GM12878 (cell line): ENCODE measurements around the gene SYNJ2. TPM values are rescaled to one million over a fixed set of nuclear protein-coding genes. Genes with fewer than 3 reads are reported as not detected.

Experiments used
- ATAC-seq: fragments of 200-7000 bp; cut with Tn5 transposase; 3 replicates; pipeline ENCODE4 v1.9.1; 2020; ENCODE audit warnings: mild to moderate bottlenecking, moderate library complexity
- BruUV-seq: library from RNA; stranded (reverse); fragments of 400-500 nt; replicated peaks from 2 replicates; lab custom pipeline; 2021; lab: Mats Ljungman, UMichigan
- CTCF ChIA-PET: fragments of 300-600 bp; sonication (Branson Sonifier 250); formaldehyde crosslinking; extraction: SDS; loops from one replicate; lab custom pipeline; 2021; ENCODE audit warnings: inconsistent platforms; lab: Yijun Ruan, JAX
- POLR2A ChIA-PET: fragments of 350-600 bp; formaldehyde crosslinking; extraction: SDS; loops from one replicate; lab custom pipeline; 2021; ENCODE audit warnings: inconsistent platforms; lab: Charles Lee
- RAD21 ChIA-PET: fragments of 300-600 bp; sonication (Branson Sonifier 250); formaldehyde crosslinking; loops from one replicate; lab custom pipeline; 2023; ENCODE audit warnings: antibody characterized with exemption; ENCODE audit not compliant: unreplicated experiment; lab: Charles Lee
- SMC1A ChIA-PET: fragments of 300-600 bp; sonication (Branson Sonifier 250); formaldehyde crosslinking; loops from one replicate; lab custom pipeline; 2023; ENCODE audit not compliant: unreplicated experiment, uncharacterized antibody; lab: Charles Lee
- DNase-seq: peaks from one replicate; pipeline ENCODE4 v3.0.0-alpha.2; 2011; ENCODE audit warnings: low read depth, low spot score
- FAIRE-seq: peaks from 3 replicates; lab custom pipeline; 2011; peaks lifted over from hg19 to GRCh38; lab: Jason Lieb, UNC
- H2AFZ ChIP-seq: 2 replicates; pipeline ENCODE4 v1.6.0; 2011; ENCODE audit warnings: low read depth, low read length, control low read depth; ENCODE audit not compliant: control insufficient read depth
- H3K27ac ChIP-seq: 2 replicates; pipeline ENCODE4 v1.5.1; 2011; ENCODE audit warnings: control low read depth; ENCODE audit not compliant: control insufficient read depth, insufficient read depth
- H3K27me3 ChIP-seq, 2 experiments: replicated peaks in 1 of 2; 2 replicates each; pipeline versions ENCODE4 v1.6.0 to v1.6.1; 2011; ENCODE audit warnings: low read length in 1 of 2; ENCODE audit not compliant: control insufficient read depth in 2 of 2, insufficient read depth in 2 of 2
- H3K36me3 ChIP-seq, 2 experiments: 2 replicates each; pipeline ENCODE4 v1.5.1; 2011; ENCODE audit warnings: low read length in 1 of 2; ENCODE audit not compliant: control insufficient read depth in 2 of 2, insufficient read depth in 2 of 2
- H3K4me1 ChIP-seq: 2 replicates; pipeline ENCODE4 v1.6.1; 2011; ENCODE audit warnings: mild to moderate bottlenecking, low read length, moderate library complexity, mixed read lengths; ENCODE audit not compliant: control insufficient read depth, insufficient read depth
- H3K4me2 ChIP-seq: 2 replicates; pipeline ENCODE4 v1.6.0; 2011; ENCODE audit warnings: control low read depth; ENCODE audit not compliant: control insufficient read depth, insufficient read depth
- H3K4me3 ChIP-seq: fragments of 200-600 bp; sonication (generic); 2 replicates; pipeline ENCODE4 v1.5.1; 2016
- H3K79me2 ChIP-seq: 2 replicates; pipeline ENCODE4 v1.6.0; 2011; ENCODE audit warnings: low read length; ENCODE audit not compliant: control insufficient read depth, insufficient read depth
- H3K9ac ChIP-seq: 2 replicates; pipeline ENCODE4 v1.8.0; 2011; ENCODE audit warnings: low read length, control low read depth, mixed read lengths; ENCODE audit not compliant: control insufficient read depth, insufficient read depth
- H3K9me3 ChIP-seq: replicated peaks from 3 replicates; pipeline ENCODE4 v1.5.1; 2011; ENCODE audit warnings: mild to moderate bottlenecking, low read length; ENCODE audit not compliant: control insufficient read depth, insufficient read depth
- H4K20me1 ChIP-seq: 2 replicates; pipeline ENCODE4 v1.6.0; 2011; ENCODE audit not compliant: control insufficient read depth, insufficient read depth
- BCL11A ChIP-seq: IDR thresholded peaks from 2 replicates; pipeline ENCODE4 v1.6.1; 2011; ENCODE audit warnings: low read depth, low read length
- CBX3 ChIP-seq: fragments of 200-600 bp; sonication (generic); IDR thresholded peaks from 2 replicates; pipeline ENCODE4 v1.6.1; 2016; ENCODE audit warnings: low read depth, borderline replicate concordance
- CBX5 ChIP-seq: sonication (generic); IDR thresholded peaks from 2 replicates; pipeline ENCODE4 v1.6.1; 2016; ENCODE audit warnings: low read depth, moderate library complexity, mild to moderate bottlenecking, inconsistent platforms
- CEBPB ChIP-seq, 2 experiments: fragments of 150-350 bp in 1 of 2; IDR thresholded peaks; 2 replicates each; pipeline ENCODE4 v1.6.1; 2012 to 2014; ENCODE audit warnings: low read depth in 2 of 2, low read length in 2 of 2, borderline replicate concordance in 1 of 2, inconsistent platforms in 1 of 2
- HDAC6 ChIP-seq: fragments of 200-600 bp; sonication (generic); IDR thresholded peaks from one replicate; pipeline ENCODE4 v1.8.0; 2017; ENCODE audit warnings: antibody characterized with exemption; ENCODE audit not compliant: unreplicated experiment
- HDGF ChIP-seq: fragments of 450-650 bp; IDR thresholded peaks from 2 replicates; pipeline ENCODE4 v1.6.1; 2016; ENCODE audit warnings: antibody characterized with exemption
- JUNB ChIP-seq: IDR thresholded peaks from 2 replicates; pipeline ENCODE4 v1.6.1; 2016; ENCODE audit warnings: antibody characterized with exemption, mild to moderate bottlenecking
- MTA3 ChIP-seq: IDR thresholded peaks from 2 replicates; pipeline ENCODE4 v1.6.1; 2012; ENCODE audit warnings: low read length, inconsistent platforms, borderline replicate concordance
- NFXL1 ChIP-seq: fragments of 450-650 bp; IDR thresholded peaks from 2 replicates; pipeline ENCODE4 v1.6.1; 2017; ENCODE audit warnings: antibody characterized with exemption, mild to moderate bottlenecking, borderline replicate concordance
- NR2F1 ChIP-seq: fragments of 450-650 bp; conservative IDR thresholded peaks from 2 replicates; pipeline ENCODE4 v1.6.1; 2017; ENCODE audit warnings: mild to moderate bottlenecking
- NRF1 ChIP-seq: conservative IDR thresholded peaks from 2 replicates; pipeline ENCODE4 v1.6.1; 2011; ENCODE audit warnings: mild to moderate bottlenecking, low read depth, low read length, improper control_type of control experiment
- RB1 ChIP-seq: fragments of 450-650 bp; formaldehyde crosslinking; IDR thresholded peaks from 2 replicates; pipeline ENCODE4 v1.6.1; 2017; ENCODE audit warnings: mild to moderate bottlenecking, borderline replicate concordance
- RELA ChIP-seq: fragments of 450-650 bp; IDR thresholded peaks from 2 replicates; pipeline ENCODE4 v1.8.0; 2014; ENCODE audit warnings: borderline replicate concordance; ENCODE audit not compliant: partially characterized antibody
- SIX5 ChIP-seq: IDR thresholded peaks from 2 replicates; pipeline ENCODE4 v1.6.1; 2011; ENCODE audit warnings: mild to moderate bottlenecking, low read depth, low read length, moderate library complexity; ENCODE audit not compliant: severe bottlenecking
- SKIL ChIP-seq: fragments of 450-650 bp; IDR thresholded peaks from 2 replicates; pipeline ENCODE4 v1.6.1; 2017; ENCODE audit warnings: mild to moderate bottlenecking, low read depth, inconsistent platforms; ENCODE audit not compliant: poor library complexity, severe bottlenecking
- SREBF1 ChIP-seq: IDR thresholded peaks from 2 replicates; pipeline ENCODE4 v1.6.1; 2012; ENCODE audit warnings: mild to moderate bottlenecking, low read length
- TARDBP ChIP-seq: IDR thresholded peaks from 2 replicates; pipeline ENCODE4 v1.6.1; 2016; ENCODE audit warnings: borderline replicate concordance
- TCF12 ChIP-seq: IDR thresholded peaks from 2 replicates; pipeline ENCODE4 v1.6.1; 2011; ENCODE audit warnings: low read depth, mild to moderate bottlenecking, low read length
- ZSCAN29 ChIP-seq: fragments of 450-650 bp; IDR thresholded peaks from 2 replicates; pipeline ENCODE4 v1.6.1; 2017; ENCODE audit warnings: mild to moderate bottlenecking, moderate library complexity
- WGBS: methylation state at CpG from one replicate; pipeline ENCODE4 v1.1.6; 2016; ENCODE audit warnings: low lambda C conversion rate; ENCODE audit not compliant: insufficient replicate concordance, insufficient coverage; ENCODE audit errors: missing lambda C conversion rate; 5-methylcytosine and 5-hydroxymethylcytosine counted together
- in situ Hi-C: fragments of 300-500 bp; cut with MboI; formaldehyde crosslinking; loops from 9 replicates; pipeline ENCODE4 v1.14.3; 2018; ENCODE audit warnings: mixed read lengths
- intact Hi-C: fragments of 100-400 bp; cut with micrococcal nuclease; formaldehyde crosslinking; loops from one replicate; pipeline ENCODE4 v1.14.2; 2022; ENCODE audit not compliant: unreplicated experiment
- polyA plus RNA-seq, 11 experiments: library from polyadenylated mRNA; depleted of rRNA in 4 of 11; unstranded in 6 of 11; stranded (reverse) in 5 of 11; fragments of >200 nt; fragmentation: Nextera tagmentation in 4 of 11; fragmentation: Illumina TruSeq in 1 of 11; extraction: Ambion mirVana in 4 of 11; extraction: Trizol in 1 of 11; gene quantifications; 1 replicate in 1 of 11; 2 replicates in 10 of 11; pipeline versions ENCODE4 v1.2.1 to v1.2.3, GENCODE V29; 2011 to 2016; ENCODE audit warnings: inconsistent platforms in 2 of 11, missing spikeins in 2 of 11, low read depth in 1 of 11
- total RNA-seq, 4 experiments: library from RNA; depleted of rRNA in 3 of 4; stranded (reverse); fragments of >200 nt in 3 of 4; fragmentation: Illumina TruSeq in 1 of 4; extraction: Trizol in 1 of 4; gene quantifications; 2 replicates each; pipeline versions ENCODE4 v1.2.1 to v1.2.3, GENCODE V29; 2013 to 2021

Gene SYNJ2
- total and polyA plus RNA-seq, 10 of the 15 experiments (the other 5 are each of a cell fraction or from before 2014, with no cell fraction given) = 0.11 to 1.8 (median 0.57) TPM

- intact Hi-C loops (loop anchor here (10.0 kb wide), 2 partner anchors 165 to 755 kb away; no protein-coding TSS in a partner anchor), in situ Hi-C loops (no loop called here)
- no peak for ATAC-seq
- ChIA-PET CTCF (interaction anchor here (0.5 to 1.7 kb wide), 8 partner anchors 10 to 755 kb away, joined by 3 to 6 read pairs (median 4); no protein-coding TSS in a partner anchor), RAD21 (no interaction called here), SMC1A (interaction anchor here (0.7 to 1.4 kb wide), 3 partner anchors 155 to 755 kb away, joined by 3 to 4 read pairs (median 3); no protein-coding TSS in a partner anchor), POLR2A (no interaction called here)
- no peaks in the 10 kb centered on the region for H3K9me3 ChIP-seq
- no peak overlapping the region for H3K4me2 ChIP-seq
- no peaks in the 10 kb centered on the region for H3K79me2 ChIP-seq
- WGBS = 90% methylated on average over 6 of the region's 6 CpGs
- no peak overlapping the region for H3K4me3 ChIP-seq
- no peaks in the 10 kb centered on the region for H3K27me3 ChIP-seq
- no peaks in the 10 kb centered on the region for H3K4me1 ChIP-seq
- no peak overlapping the region for H3K9ac ChIP-seq
- DNase-seq = no peak
- no peak overlapping the region for H3K27ac ChIP-seq
- TF ChIP-seq CBX3 (no peak), NRF1 (no peak), NFXL1 (no peak)
- FAIRE-seq = no peak
- no peaks in the 10 kb centered on the region for H3K36me3 ChIP-seq
- H4K20me1 ChIP-seq = no peaks in the 10 kb centered on the region
- H2AFZ ChIP-seq = no peak overlapping the region
- no TSS peak for BruUV-seq
Measured at GRCh38 chr6:158069800-158070195, 88.1 kb downstream of the SYNJ2 start.

GRCh38 chr6:158070513-158070912, 88.8 kb downstream of the SYNJ2 start:
- RAD21 ChIA-PET = no interaction called here
- ATAC-seq (no peak), DNase-seq (no peak), FAIRE-seq (no peak)
- CTCF ChIA-PET = interaction anchor here (0.6 to 2.3 kb wide), 8 partner anchors 9 to 755 kb away, joined by 3 to 7 read pairs (median 4); no protein-coding TSS in a partner anchor
- H2AFZ ChIP-seq = no peak overlapping the region
- WGBS = 98% methylated on average over 10 of the region's 10 CpGs
- H3K4me1 ChIP-seq = no peaks in the 10 kb centered on the region
- POLR2A ChIA-PET = no interaction called here
- H3K27ac ChIP-seq = no peak overlapping the region
- SMC1A ChIA-PET = interaction anchor here (0.9 to 1.4 kb wide), 2 partner anchors 156 to 756 kb away, joined by 3 to 4 read pairs; no protein-coding TSS in a partner anchor
- H3K36me3 ChIP-seq = no peaks in the 10 kb centered on the region
- H3K9ac ChIP-seq = no peak overlapping the region
- H3K4me3 ChIP-seq = no peak overlapping the region
- no peaks in the 10 kb centered on the region for H3K79me2 ChIP-seq
- in situ Hi-C loops = no loop called here
- H4K20me1 ChIP-seq = no peaks in the 10 kb centered on the region
- H3K4me2 ChIP-seq = no peak overlapping the region
- no TSS peak for BruUV-seq
- intact Hi-C loops = loop anchor here (10.0 kb wide), 2 partner anchors 166 to 756 kb away; no protein-coding TSS in a partner anchor
- no peaks in the 10 kb centered on the region for H3K9me3 ChIP-seq
- no peaks in the 10 kb centered on the region for H3K27me3 ChIP-seq
- TF ChIP-seq HDAC6 (no peak), SKIL (no peak), CEBPB (IDR thresholded peaks at IDR 0.05; ENCODE audit: borderline replicate concordance in 1 of 2, low read depth in 2 of 2, low read length in 2 of 2) (no peak), BCL11A (no peak), SIX5 (no peak), RELA (no peak), TCF12 (no peak), JUNB (no peak), ZSCAN29 (no peak), MTA3 (no peak), NR2F1 (no peak), RB1 (no peak), SREBF1 (no peak), TARDBP (no peak), HDGF (no peak), CBX5 (no peak)
